Activated CD4-positive, alpha-beta T cell treated with anti-CD3 and anti-CD28 coated beads, Interleukin-2, amount 50 U/mL, for 4 hours (primary cell): ENCODE results near the gene PSMD9.
A peak's percentile ranks its signal among the peaks of the same experiment; 100 is the strongest.
"Not testable (repeated sequence)": the region's sequence is repeated elsewhere in the genome, so short reads cannot be mapped to it uniquely, and the experiment has no call there.

Experiments used
- DNase-seq, 2 experiments: peaks; one replicate each; pipeline ENCODE4 v3.0.0-alpha.2; 2020

Gene PSMD9

GRCh38 chr12:121874071-121874470 is 14.5 kb upstream of the PSMD9 start:
- no peak for DNase-seq

- no peak for DNase-seq
These were observed 13.0 kb upstream of the PSMD9 start for GRCh38 chr12:121875582-121875981.

GRCh38 chr12:121876080-121876447 is 12.5 kb upstream of the PSMD9 start:
- not testable (repeated sequence) for DNase-seq

- DNase-seq: no peak
These were observed 5.3 kb upstream of the PSMD9 start for GRCh38 chr12:121883315-121883660.

GRCh38 chr12:121885129-121885528 is 3.5 kb upstream of the PSMD9 start:
- DNase-seq: not testable (repeated sequence)

- no peak for DNase-seq
These were observed 510 bp upstream of the PSMD9 start for GRCh38 chr12:121888083-121888477.

GRCh38 chr12:121889274-121889624 is 659 bp downstream of the PSMD9 start:
- no peak for DNase-seq

GRCh38 chr12:121889661-121890060 is 1.1 kb downstream of the PSMD9 start:
- not testable (repeated sequence) for DNase-seq

GRCh38 chr12:121892673-121893561 is 4.3 kb downstream of the PSMD9 start:
- no peak for DNase-seq

GRCh38 chr12:121893961-121894460 is 5.4 kb downstream of the PSMD9 start:
- no peak for DNase-seq

GRCh38 chr12:121894633-121895032 is 6.0 kb downstream of the PSMD9 start:
- no peak for DNase-seq

- no peak for DNase-seq
These were observed 9.7 kb downstream of the PSMD9 start for GRCh38 chr12:121898287-121898686.

GRCh38 chr12:121899590-121899989 is 11.0 kb downstream of the PSMD9 start:
- DNase-seq: no peak

- DNase-seq: no peak
These were observed 14.6 kb downstream of the PSMD9 start for GRCh38 chr12:121903202-121903601.

- no peak for DNase-seq
These were observed 17.2 kb downstream of the PSMD9 start for GRCh38 chr12:121905746-121906145.

GRCh38 chr12:121908702-121909101 is 20.1 kb downstream of the PSMD9 start:
- no peak for DNase-seq

GRCh38 chr12:121911824-121912585 is 23.4 kb downstream of the PSMD9 start:
- DNase-seq: no peak

- DNase-seq: no peak
These were observed 27.3 kb downstream of the PSMD9 start for GRCh38 chr12:121915841-121916321.

GRCh38 chr12:121916719-121917118 is 28.1 kb downstream of the PSMD9 start:
- no peak for DNase-seq

- DNase-seq: peak; percentile 93
These were observed 29.5 kb downstream of the PSMD9 start, which contains the start of gene CFAP251 for GRCh38 chr12:121917950-121918678. Gene CFAP251 (plus strand): TSS chr12:121918592. CDS start chr12:121921306, 2,714 bp downstream.

GRCh38 chr12:121918679-121919038 is 30.1 kb downstream of the PSMD9 start:
- DNase-seq: no peak

- DNase-seq: no peak
These were observed 32.5 kb downstream of the PSMD9 start for GRCh38 chr12:121921066-121921465.

- DNase-seq: no peak
These were observed 36.7 kb downstream of the PSMD9 start for GRCh38 chr12:121925358-121925695.
